22Rv1 (cell line): ENCODE data around the gene FBXO42.

ENCODE experiments used
- H3K27ac ChIP-seq: fragments of 450-650 bp; 2 replicates; pipeline ENCODE4 v1.5.1; 2017
- CTCF ChIP-seq: fragments of 450-650 bp; IDR thresholded peaks from 2 replicates; pipeline ENCODE4 v1.5.1; 2017; ENCODE audit warnings: mild to moderate bottlenecking
- ZFX ChIP-seq: fragments of 450-650 bp; IDR thresholded peaks from 2 replicates; pipeline ENCODE4 v1.6.1; 2017; ENCODE audit warnings: antibody characterized with exemption, borderline replicate concordance

The FBXO42 gene

DNA sequence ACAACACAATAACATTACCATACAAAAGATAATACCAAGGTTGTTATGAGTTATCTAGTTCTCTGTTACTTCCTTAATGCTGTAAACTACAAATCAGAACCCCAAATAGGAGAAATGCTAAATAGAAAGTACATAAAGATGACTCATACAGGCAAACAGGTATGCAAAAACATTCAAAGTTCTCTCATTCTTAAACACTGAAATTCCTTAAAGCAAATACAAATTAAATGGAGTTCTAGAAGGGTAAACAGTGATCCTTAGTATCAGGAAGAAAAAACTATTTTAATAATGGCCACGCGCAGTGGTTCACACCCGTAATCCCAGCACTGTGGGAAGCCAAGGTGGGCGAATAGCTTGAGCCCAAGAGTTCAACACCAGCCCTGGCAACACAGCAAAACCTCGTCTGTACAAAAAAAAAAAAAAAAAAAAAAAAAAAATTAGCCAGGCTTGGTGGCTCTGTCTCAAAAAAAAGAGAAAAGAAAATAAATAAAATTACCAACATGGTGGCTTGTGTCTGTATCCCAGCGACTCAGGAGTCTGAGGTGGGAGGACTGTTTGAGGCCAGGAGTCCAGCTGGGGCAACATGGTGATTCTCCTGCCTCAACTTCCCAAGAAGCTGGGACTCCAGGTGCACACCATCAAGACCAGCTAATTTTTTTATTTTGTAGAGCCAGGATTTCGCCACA lies 17.5 kb downstream of the FBXO42 start:
- peak overlapping the region; percentile 75 for H3K27ac ChIP-seq
- TF ChIP-seq CTCF: no peak
- no peak for TF ChIP-seq ZFX

- TF ChIP-seq CTCF: no peak
- no peak for TF ChIP-seq ZFX
- no peak overlapping the region for H3K27ac ChIP-seq
Observed at GRCh38 chr1:16326833-16327404, 25.4 kb downstream of the FBXO42 start.

- H3K27ac ChIP-seq: no peak overlapping the region
Observed at GRCh38 chr1:16324456-16324890, 27.8 kb downstream of the FBXO42 start.

GRCh38 chr1:16321176-16321867 lies 31.0 kb downstream of the FBXO42 start:
- no peak for TF ChIP-seq CTCF
- no peak overlapping the region for H3K27ac ChIP-seq

More at GRCh38 chr1:16324456-16324890, 27.8 kb downstream of the FBXO42 start:
- no peak for TF ChIP-seq CTCF
- TF ChIP-seq ZFX: no peak

DNA sequence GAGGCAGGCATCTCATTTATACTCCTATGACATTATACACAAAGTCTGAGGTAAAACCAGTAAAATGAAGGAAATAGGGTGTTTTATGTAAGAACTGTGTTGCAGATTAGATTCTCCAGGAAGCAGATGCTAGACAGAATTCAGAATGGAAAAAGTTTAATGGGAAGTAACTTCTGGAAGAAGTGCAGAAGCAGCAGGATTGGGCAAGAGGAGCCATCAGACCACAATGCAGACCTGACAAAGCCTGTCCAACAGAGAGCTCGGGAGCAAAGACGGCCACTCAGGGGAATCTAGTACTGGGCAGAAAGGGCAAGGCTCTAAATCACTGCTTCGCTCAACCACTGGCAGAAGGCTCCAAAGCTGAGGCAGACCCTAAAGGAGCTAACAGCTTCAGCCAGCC lies 33.7 kb downstream of the FBXO42 start:
- H3K27ac ChIP-seq: no peak overlapping the region
- TF ChIP-seq ZFX: no peak
- TF ChIP-seq CTCF: no peak

- no peak overlapping the region for H3K27ac ChIP-seq
- TF ChIP-seq CTCF (no peak), ZFX (no peak)
Observed at GRCh38 chr1:16315437-16315836, 36.8 kb downstream of the FBXO42 start.

GRCh38 chr1:16307222-16307621 lies 45.1 kb downstream of the FBXO42 start:
- no peak overlapping the region for H3K27ac ChIP-seq
- TF ChIP-seq ZFX (no peak), CTCF (no peak)
